Measurements from ENCODE around the gene OSBP2. TPM values are rescaled to one million over a fixed set of nuclear protein-coding genes. Genes with fewer than 3 reads are reported as not detected.

OSBP2 gene
- total RNA-seq, 1 donor from 2014 or later, result 0.53 TPM

DNA sequence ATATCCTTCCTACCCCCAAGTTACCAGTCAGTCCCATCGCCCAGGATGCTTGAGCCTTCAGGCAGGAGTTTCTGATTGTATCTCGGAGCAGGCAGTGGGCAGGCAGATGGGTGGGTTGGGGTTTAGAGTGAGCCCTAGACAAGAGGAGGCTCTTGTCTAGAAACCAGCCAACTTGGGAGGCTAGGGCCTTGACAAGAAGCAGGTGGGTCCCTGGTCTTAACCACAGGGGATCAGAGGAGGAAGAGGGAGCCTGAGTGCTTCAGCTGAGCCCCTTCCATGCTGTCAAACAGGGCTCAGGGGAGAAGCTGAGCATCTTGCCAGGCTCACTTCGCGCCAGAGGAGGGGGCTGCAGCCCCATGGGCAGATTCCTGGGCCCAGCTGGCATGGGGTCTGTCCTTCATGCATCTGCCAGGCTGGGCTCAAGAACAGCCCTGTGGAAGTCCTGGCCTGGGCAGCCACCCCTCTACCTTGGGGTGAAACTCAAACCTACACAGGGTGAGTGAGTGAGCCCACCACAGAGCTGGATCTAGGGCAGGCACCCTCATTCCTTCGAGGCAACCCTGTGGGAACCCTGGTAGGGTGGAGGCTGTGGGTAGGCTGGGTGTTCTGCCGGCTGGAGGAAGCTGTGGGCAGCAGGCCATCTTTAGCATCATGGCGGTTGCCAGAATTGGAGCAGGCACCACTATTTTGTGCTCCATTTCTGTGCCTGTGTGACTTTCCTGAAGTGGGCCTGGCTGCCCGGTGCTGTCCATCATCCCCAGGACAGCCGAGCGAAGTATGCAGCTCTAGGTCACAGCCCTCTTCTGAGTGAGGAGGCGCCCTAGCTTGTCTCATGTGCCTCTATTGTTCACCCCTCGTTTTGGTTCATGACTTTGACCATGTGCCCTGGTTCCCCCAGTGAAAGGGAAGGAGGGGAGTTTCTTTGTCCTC lies 165.8 kb downstream of the OSBP2 start:
- intact Hi-C loops (cut with DNase I), result no loop called here
- Histone ChIP-seq H3K27ac (no peak overlapping the region), H3K27me3 (no peaks in the 10 kb centered on the region), H3K4me1 (no peaks in the 10 kb centered on the region), H3K4me3 (no peak overlapping the region), H3K9me3 (no peaks in the 10 kb centered on the region), H3K36me3 (no peaks in the 10 kb centered on the region)
- no peak for TF ChIP-seq CTCF (IDR thresholded peaks at IDR 0.05)
- peak in 1 of 2 donors; percentile 43 for DNase-seq (ENCODE audit: low spot score in 2 of 2)

- peak in 1 of 2 donors; percentile 21 for DNase-seq (ENCODE audit: low spot score in 2 of 2)
- Histone ChIP-seq H3K9me3 (no peaks in the 10 kb centered on the region), H3K27me3 (no peaks in the 10 kb centered on the region), H3K4me1 (no peaks in the 10 kb centered on the region), H3K27ac (no peak overlapping the region), H3K4me3 (no peak overlapping the region), H3K36me3 (no peaks in the 10 kb centered on the region)
- intact Hi-C loops (cut with DNase I), result no loop called here
- TF ChIP-seq CTCF (IDR thresholded peaks at IDR 0.05), result no peak
These were observed 166.5 kb downstream of the OSBP2 start for GRCh38 chr22:30861131-30861530.

DNA sequence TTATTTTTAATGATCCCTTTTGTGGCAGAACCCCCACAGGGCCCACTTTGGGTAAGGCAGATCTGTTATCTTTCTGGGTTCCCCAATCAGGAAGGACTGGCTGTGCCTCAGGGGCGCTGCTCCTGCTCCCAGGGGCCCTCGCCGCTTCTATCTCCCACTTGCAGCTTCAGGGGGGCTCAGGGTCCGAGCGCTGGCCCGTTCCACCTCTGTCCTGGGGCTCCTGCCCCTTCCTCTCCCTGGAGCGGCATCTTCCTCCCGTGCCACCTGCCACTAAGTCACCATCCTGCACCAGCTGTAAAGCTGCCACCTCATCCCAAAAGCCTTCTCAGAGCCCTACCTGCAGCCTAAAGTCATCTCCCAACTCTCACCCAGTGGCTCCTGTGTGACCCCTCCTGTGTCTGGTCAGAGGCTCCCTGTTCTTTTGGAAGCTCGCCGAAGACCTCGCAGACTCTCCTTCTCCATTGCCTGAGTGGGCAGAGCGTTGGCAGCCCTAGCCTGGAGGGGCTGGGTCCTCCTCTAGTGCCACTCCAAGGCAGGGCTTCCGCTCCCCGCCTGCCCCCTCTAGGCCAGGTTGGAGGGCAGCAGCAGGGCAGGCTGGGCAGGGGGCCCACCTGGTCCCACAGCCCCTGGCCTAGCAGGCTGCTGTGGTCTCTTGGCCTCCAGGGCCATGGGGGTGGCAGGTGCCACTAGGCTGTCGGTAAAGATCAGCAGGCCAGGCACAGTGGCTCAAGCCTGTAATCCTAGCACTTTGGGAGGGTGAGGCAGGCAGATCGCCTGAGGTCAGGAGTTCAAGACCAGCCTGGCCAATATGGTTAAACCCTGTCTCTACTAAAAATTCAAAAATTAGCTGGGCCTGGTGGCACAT lies 167.2 kb downstream of the OSBP2 start:
- peak in 1 of 2 donors; percentile 47 for DNase-seq (ENCODE audit: low spot score in 2 of 2)
- H3K27ac ChIP-seq, result no peak overlapping the region
- TF ChIP-seq CTCF (IDR thresholded peaks at IDR 0.05), result no peak
- no peaks in the 10 kb centered on the region for H3K9me3 ChIP-seq
- H3K27me3 ChIP-seq, result no peaks in the 10 kb centered on the region
- intact Hi-C loops (cut with DNase I), result no loop called here
- no peaks in the 10 kb centered on the region for H3K36me3 ChIP-seq
- H3K4me3 ChIP-seq, result no peak overlapping the region
- no peaks in the 10 kb centered on the region for H3K4me1 ChIP-seq

DNA sequence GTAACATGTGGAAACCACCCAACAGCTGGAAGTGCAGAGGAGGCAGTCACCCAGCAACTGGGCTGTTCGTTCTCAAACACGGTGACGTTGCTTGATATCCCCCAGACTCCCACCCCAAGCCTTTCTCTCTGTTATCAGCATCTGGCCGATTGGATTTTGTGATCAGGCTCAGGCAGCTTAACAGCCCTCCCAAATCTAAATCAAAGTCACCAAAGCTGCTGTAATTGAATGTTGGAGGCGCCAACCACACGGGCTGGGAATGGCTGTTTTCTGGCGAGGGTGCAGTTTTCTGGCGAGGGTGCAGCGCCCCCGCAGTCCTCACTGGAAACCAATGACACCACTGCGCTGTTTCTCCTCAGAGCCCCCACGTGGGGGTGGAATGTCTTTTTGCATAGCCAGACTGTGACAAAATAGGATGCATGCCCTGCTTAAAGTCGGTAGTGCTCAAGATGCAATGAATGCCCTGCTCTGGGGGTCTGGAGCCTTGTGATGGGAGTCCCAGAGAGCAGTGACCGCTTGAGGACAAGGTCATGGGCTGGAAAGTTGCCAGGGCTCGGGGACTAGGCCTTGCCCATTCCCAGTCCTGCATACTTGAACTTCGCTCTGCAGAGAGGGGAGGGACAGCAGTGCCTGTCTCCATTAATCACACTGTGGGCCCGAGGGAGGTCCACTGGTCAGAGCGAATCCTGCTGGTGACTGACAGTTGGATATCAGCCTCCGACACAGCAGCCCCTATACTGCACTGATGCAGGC lies 168.6 kb downstream of the OSBP2 start:
- no peaks in the 10 kb centered on the region for H3K9me3 ChIP-seq
- intact Hi-C loops (cut with DNase I), result no loop called here
- H3K27me3 ChIP-seq, result no peaks in the 10 kb centered on the region
- no peak for TF ChIP-seq CTCF (IDR thresholded peaks at IDR 0.05)
- no peaks in the 10 kb centered on the region for H3K36me3 ChIP-seq
- H3K27ac ChIP-seq, result no peak overlapping the region
- H3K4me3 ChIP-seq, result no peak overlapping the region
- peak in 1 of 2 donors; percentile 52 for DNase-seq (ENCODE audit: low spot score in 2 of 2)
- H3K4me1 ChIP-seq, result no peaks in the 10 kb centered on the region
